ENCODE measurements around the gene SLC6A2.

- TF ChIP-seq PHB2 (IDR thresholded peaks at IDR 0.05; ENCODE audit: partially characterized antibody), result no peak
- no peak for TF ChIP-seq ZNF556 (CRISPR knock-in tag; IDR thresholded peaks at IDR 0.05; ENCODE audit: borderline replicate concordance)
- no peak for TF ChIP-seq MTF2 (CRISPR knock-in tag; IDR thresholded peaks at IDR 0.05; ENCODE audit: borderline replicate concordance)
- no peak for TF ChIP-seq NBN (conservative IDR thresholded peaks at IDR 0.05)
Measured at GRCh38 chr16:55737966-55738365, 82.2 kb downstream of the SLC6A2 start.
